Thoracic aorta (tissue), 2 donors: Measurements from ENCODE around the gene ADSS1. TPM values are rescaled to one million over a fixed set of nuclear protein-coding genes. Genes with fewer than 3 reads are reported as not detected.

Experiments
- ATAC-seq: fragments of 150-250 bp; one replicate; pipeline ENCODE4 v1.8.0; 2017; ENCODE audit warnings: low read depth; ENCODE audit not compliant: insufficient number of reproducible peaks, low FRiP score
- DNase-seq: peaks from one replicate; pipeline ENCODE4 v3.0.0-alpha.2; 2020; ENCODE audit warnings: low spot score
- H3K27ac ChIP-seq, 2 donors: fragments of 200-600 bp; sonication (generic); 1 replicate in 1 of 2; 2 replicates in 1 of 2; pipeline ENCODE4 v1.5.1; 2016; ENCODE audit warnings: mild to moderate bottlenecking in 2 of 2, moderate library complexity in 2 of 2
- H3K27me3 ChIP-seq: fragments of 200-600 bp; sonication (generic); replicated peaks from 2 replicates; pipeline ENCODE4 v1.6.0; 2016; ENCODE audit warnings: mild to moderate bottlenecking; ENCODE audit not compliant: insufficient read depth
- H3K36me3 ChIP-seq: fragments of 200-600 bp; sonication (generic); one replicate; pipeline ENCODE4 v1.5.1; 2016
- H3K4me1 ChIP-seq, 2 donors: fragments of 200-600 bp; sonication (generic); 1 replicate in 1 of 2; 2 replicates in 1 of 2; pipeline versions ENCODE4 v1.5.1 to v1.6.0; 2016; ENCODE audit warnings: low read depth in 2 of 2, mild to moderate bottlenecking in 1 of 2; ENCODE audit not compliant: control insufficient read depth in 1 of 2
- H3K4me3 ChIP-seq: fragments of 200-600 bp; sonication (generic); 2 replicates; pipeline ENCODE4 v1.5.1; 2016; ENCODE audit warnings: mild to moderate bottlenecking
- H3K9me3 ChIP-seq: fragments of 200-600 bp; sonication (generic); 2 replicates; pipeline ENCODE4 v1.5.1; 2016
- CTCF ChIP-seq: fragments of 200-600 bp; sonication (generic); IDR thresholded peaks from one replicate; pipeline ENCODE4 v1.5.1; 2019; ENCODE audit warnings: antibody characterized with exemption
- total RNA-seq, 2 donors: library from RNA; depleted of rRNA; stranded (reverse); fragments of >200 nt; gene quantifications; one replicate each; pipeline versions ENCODE4 v1.1.0 to v1.2.3, GENCODE V29; 2016

ADSS1 gene
- total RNA-seq, 2 donors from 2014 or later, result 30.8 to 87.3 TPM

- Histone ChIP-seq H3K36me3 (peaks cover 6% of the 10 kb centered on the region), H3K4me1 (peaks cover 27 to 53% of the 10 kb centered on the region in 2 donors), H3K27ac (peak overlapping the region in 1 of 2 donors; percentile 3), H3K4me3 (peak overlapping the region; percentile 90), H3K9me3 (no peaks in the 10 kb centered on the region), H3K27me3 (no peaks in the 10 kb centered on the region)
- ATAC-seq (no peak), DNase-seq (no peak)
- no peak for TF ChIP-seq CTCF
These were observed 70.1 kb downstream of the ADSS1 start for GRCh38 chr14:104794099-104794498.

- Histone ChIP-seq H3K4me3 (peak overlapping the region; percentile 90), H3K4me1 (peaks cover 28 to 49% of the 10 kb centered on the region in 2 donors), H3K9me3 (no peaks in the 10 kb centered on the region), H3K27ac (peak overlapping the region in 1 of 2 donors; percentile 47), H3K36me3 (peaks cover 6% of the 10 kb centered on the region), H3K27me3 (no peaks in the 10 kb centered on the region)
- DNase-seq (no peak), ATAC-seq (no peak)
- TF ChIP-seq CTCF, result no peak
These were observed 70.6 kb downstream of the ADSS1 start for GRCh38 chr14:104794631-104794992.

GRCh38 chr14:104794993-104795780 is 71.2 kb downstream of the ADSS1 start, which contains the start of gene AKT1:
Gene AKT1 (minus strand): TSS chr14:104795748. CDS start chr14:104792643, 3,105 bp downstream.
- Histone ChIP-seq H3K4me3 (peak within 1 kb of the TSS; percentile 90), H3K27ac (peak within 1 kb of the TSS; percentile 88), H3K36me3 (peaks cover 6% of the 10 kb centered on the region), H3K9me3 (no peaks in the 10 kb centered on the region), H3K27me3 (no peaks in the 10 kb centered on the region), H3K4me1 (peaks cover 29 to 48% of the 10 kb centered on the region in 2 donors)
- no peak for TF ChIP-seq CTCF
- DNase-seq (no peak), ATAC-seq (no peak)

- H3K27ac ChIP-seq, result peak overlapping the region; percentile 88
- no peaks in the 10 kb centered on the region for H3K27me3 ChIP-seq
- ATAC-seq (no peak), DNase-seq (no peak)
- H3K36me3 ChIP-seq, result peaks cover under 1% of the 10 kb centered on the region
- no peak for TF ChIP-seq CTCF
- peak overlapping the region; percentile 76 for H3K4me3 ChIP-seq
- no peaks in the 10 kb centered on the region for H3K9me3 ChIP-seq
- peaks cover 29 to 48% of the 10 kb centered on the region in 2 donors for H3K4me1 ChIP-seq
These were observed 72.0 kb downstream of the ADSS1 start for GRCh38 chr14:104795781-104796686.

- Histone ChIP-seq H3K27me3 (no peaks in the 10 kb centered on the region), H3K4me1 (peaks cover 35 to 51% of the 10 kb centered on the region in 2 donors), H3K9me3 (no peaks in the 10 kb centered on the region), H3K4me3 (no peak overlapping the region), H3K27ac (peak overlapping the region; percentile 45 to 88), H3K36me3 (no peaks in the 10 kb centered on the region)
- ATAC-seq (no peak), DNase-seq (no peak)
- TF ChIP-seq CTCF, result no peak
These were observed 72.7 kb downstream of the ADSS1 start for GRCh38 chr14:104796687-104797081.
